HG02610 (cell line): Measurements from ENCODE around the gene SGCA.

Source experiments
- ATAC-seq: cut with Tn5 transposase; IDR thresholded peaks from one replicate; pipeline ENCODE4 v1.9.1; 2021; ENCODE audit warnings: mild to moderate bottlenecking, moderate library complexity; ENCODE audit not compliant: unreplicated experiment

Gene SGCA

GRCh38 chr17:50219939-50220465 is 54.2 kb downstream of the SGCA start:
- no peak for ATAC-seq

GRCh38 chr17:50220811-50221210 is 55.0 kb downstream of the SGCA start:
- ATAC-seq = no peak

GRCh38 chr17:50221266-50221863 is 55.6 kb downstream of the SGCA start:
- ATAC-seq = no peak

- no peak for ATAC-seq
Observed at GRCh38 chr17:50221864-50222545, 56.2 kb downstream of the SGCA start.

- no peak for ATAC-seq
Observed at GRCh38 chr17:50222922-50223321, 57.1 kb downstream of the SGCA start.
